HL-60 (cell line): Measurements from ENCODE around the gene SPAG8.

Experiments used
- DNase-seq, 2 experiments: peaks; one replicate each; pipeline ENCODE4 v3.0.0-alpha.2; 2010 to 2020; ENCODE audit warnings: low read depth in 1 of 2, low spot score in 1 of 2
- H3K27ac ChIP-seq: fragments of 250-450 bp; sonication (Bioruptor Pico); replicated peaks from 2 replicates; pipeline ENCODE4 v1.5.1; 2020; ENCODE audit warnings: mild to moderate bottlenecking, moderate library complexity
- H3K27me3 ChIP-seq: fragments of 250-450 bp; sonication (Bioruptor Pico); 2 replicates; pipeline ENCODE4 v1.5.1; 2021; ENCODE audit warnings: mild to moderate bottlenecking, moderate library complexity; ENCODE audit not compliant: insufficient read depth, poor library complexity, severe bottlenecking
- H3K4me3 ChIP-seq: replicated peaks from 2 replicates; pipeline ENCODE4 v1.5.1; 2011; ENCODE audit warnings: mild to moderate bottlenecking, control low read depth, low read length; ENCODE audit not compliant: insufficient read depth
- POLR2AphosphoS5 ChIP-seq: IDR thresholded peaks from 2 replicates; pipeline ENCODE4 v1.6.1; 2012; ENCODE audit warnings: low read depth
- SPI1 ChIP-seq: IDR thresholded peaks from 2 replicates; pipeline ENCODE4 v1.6.1; 2012; ENCODE audit warnings: low read depth, mild to moderate bottlenecking, borderline replicate concordance
- TF ChIP-seq, protein P1 (sequence below): IDR thresholded peaks from one replicate; pipeline ENCODE4 v1.5.1; 2011; ENCODE audit warnings: low read length, control low read depth, inconsistent platforms; ENCODE audit not compliant: insufficient read depth
- TF ChIP-seq, protein P2 (sequence below): IDR thresholded peaks from 2 replicates; pipeline ENCODE4 v1.6.1; 2012; ENCODE audit warnings: low read depth; ENCODE audit not compliant: insufficient replicate concordance

Gene SPAG8

DNA sequence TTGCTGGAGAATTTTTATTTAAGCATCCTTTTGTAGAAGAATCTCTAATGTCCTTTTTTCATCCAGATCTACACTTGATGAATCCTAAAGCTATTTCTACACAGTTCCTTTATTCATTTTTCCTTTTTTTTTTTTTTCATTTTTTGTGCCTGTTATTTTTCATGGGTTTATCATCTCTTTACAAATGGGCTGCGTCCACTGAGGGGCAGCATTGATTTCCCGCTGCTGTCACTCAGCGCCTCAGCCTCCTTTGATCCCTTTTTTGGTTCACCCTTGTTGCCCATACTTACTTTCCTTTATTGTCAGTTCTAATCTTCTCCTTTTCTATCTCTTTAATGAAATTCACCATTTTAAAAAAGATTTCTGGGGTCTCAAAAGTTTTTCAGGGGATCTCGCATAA is 52.3 kb downstream of the SPAG8 start:
- H3K27me3 ChIP-seq: no peaks in the 10 kb centered on the region
- no peak overlapping the region for H3K4me3 ChIP-seq
- no peak for DNase-seq
- H3K27ac ChIP-seq: no peak overlapping the region
- TF ChIP-seq, protein P1, sequence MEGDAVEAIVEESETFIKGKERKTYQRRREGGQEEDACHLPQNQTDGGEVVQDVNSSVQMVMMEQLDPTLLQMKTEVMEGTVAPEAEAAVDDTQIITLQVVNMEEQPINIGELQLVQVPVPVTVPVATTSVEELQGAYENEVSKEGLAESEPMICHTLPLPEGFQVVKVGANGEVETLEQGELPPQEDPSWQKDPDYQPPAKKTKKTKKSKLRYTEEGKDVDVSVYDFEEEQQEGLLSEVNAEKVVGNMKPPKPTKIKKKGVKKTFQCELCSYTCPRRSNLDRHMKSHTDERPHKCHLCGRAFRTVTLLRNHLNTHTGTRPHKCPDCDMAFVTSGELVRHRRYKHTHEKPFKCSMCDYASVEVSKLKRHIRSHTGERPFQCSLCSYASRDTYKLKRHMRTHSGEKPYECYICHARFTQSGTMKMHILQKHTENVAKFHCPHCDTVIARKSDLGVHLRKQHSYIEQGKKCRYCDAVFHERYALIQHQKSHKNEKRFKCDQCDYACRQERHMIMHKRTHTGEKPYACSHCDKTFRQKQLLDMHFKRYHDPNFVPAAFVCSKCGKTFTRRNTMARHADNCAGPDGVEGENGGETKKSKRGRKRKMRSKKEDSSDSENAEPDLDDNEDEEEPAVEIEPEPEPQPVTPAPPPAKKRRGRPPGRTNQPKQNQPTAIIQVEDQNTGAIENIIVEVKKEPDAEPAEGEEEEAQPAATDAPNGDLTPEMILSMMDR: no peak
- TF ChIP-seq SPI1 (no peak), POLR2AphosphoS5 (no peak)
- TF ChIP-seq, protein P2, sequence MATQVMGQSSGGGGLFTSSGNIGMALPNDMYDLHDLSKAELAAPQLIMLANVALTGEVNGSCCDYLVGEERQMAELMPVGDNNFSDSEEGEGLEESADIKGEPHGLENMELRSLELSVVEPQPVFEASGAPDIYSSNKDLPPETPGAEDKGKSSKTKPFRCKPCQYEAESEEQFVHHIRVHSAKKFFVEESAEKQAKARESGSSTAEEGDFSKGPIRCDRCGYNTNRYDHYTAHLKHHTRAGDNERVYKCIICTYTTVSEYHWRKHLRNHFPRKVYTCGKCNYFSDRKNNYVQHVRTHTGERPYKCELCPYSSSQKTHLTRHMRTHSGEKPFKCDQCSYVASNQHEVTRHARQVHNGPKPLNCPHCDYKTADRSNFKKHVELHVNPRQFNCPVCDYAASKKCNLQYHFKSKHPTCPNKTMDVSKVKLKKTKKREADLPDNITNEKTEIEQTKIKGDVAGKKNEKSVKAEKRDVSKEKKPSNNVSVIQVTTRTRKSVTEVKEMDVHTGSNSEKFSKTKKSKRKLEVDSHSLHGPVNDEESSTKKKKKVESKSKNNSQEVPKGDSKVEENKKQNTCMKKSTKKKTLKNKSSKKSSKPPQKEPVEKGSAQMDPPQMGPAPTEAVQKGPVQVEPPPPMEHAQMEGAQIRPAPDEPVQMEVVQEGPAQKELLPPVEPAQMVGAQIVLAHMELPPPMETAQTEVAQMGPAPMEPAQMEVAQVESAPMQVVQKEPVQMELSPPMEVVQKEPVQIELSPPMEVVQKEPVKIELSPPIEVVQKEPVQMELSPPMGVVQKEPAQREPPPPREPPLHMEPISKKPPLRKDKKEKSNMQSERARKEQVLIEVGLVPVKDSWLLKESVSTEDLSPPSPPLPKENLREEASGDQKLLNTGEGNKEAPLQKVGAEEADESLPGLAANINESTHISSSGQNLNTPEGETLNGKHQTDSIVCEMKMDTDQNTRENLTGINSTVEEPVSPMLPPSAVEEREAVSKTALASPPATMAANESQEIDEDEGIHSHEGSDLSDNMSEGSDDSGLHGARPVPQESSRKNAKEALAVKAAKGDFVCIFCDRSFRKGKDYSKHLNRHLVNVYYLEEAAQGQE: no peak
